ENCODE measurements around the gene DISP2.

Gene DISP2

GRCh38 chr15:40392986-40393948, 35.2 kb downstream of the DISP2 start:
- DNase-seq: no peak

GRCh38 chr15:40397688-40398412, 39.8 kb downstream of the DISP2 start:
- DNase-seq: no peak

GRCh38 chr15:40398413-40398873, 40.4 kb downstream of the DISP2 start:
- DNase-seq: no peak

DNA sequence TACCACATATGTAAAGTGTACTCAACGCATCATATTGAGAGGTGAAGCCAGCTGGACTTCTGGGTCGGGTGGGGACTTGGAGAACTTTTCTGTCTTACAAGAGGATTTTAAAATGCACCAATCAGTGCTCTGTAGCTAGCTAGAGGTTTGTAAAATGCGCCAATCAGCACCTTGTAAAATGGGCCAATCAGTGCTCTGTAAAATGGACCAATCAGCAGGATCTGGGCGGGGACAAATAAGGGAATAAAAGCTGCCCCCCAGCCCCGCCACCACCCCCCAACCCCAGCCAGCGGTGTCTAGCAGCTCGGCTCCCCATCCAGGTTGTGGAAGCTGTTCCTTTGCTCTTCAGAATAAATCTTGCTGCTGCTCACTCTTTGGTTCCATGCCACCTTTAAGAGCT, 41.4 kb downstream of the DISP2 start:
- DNase-seq: no peak

DNA sequence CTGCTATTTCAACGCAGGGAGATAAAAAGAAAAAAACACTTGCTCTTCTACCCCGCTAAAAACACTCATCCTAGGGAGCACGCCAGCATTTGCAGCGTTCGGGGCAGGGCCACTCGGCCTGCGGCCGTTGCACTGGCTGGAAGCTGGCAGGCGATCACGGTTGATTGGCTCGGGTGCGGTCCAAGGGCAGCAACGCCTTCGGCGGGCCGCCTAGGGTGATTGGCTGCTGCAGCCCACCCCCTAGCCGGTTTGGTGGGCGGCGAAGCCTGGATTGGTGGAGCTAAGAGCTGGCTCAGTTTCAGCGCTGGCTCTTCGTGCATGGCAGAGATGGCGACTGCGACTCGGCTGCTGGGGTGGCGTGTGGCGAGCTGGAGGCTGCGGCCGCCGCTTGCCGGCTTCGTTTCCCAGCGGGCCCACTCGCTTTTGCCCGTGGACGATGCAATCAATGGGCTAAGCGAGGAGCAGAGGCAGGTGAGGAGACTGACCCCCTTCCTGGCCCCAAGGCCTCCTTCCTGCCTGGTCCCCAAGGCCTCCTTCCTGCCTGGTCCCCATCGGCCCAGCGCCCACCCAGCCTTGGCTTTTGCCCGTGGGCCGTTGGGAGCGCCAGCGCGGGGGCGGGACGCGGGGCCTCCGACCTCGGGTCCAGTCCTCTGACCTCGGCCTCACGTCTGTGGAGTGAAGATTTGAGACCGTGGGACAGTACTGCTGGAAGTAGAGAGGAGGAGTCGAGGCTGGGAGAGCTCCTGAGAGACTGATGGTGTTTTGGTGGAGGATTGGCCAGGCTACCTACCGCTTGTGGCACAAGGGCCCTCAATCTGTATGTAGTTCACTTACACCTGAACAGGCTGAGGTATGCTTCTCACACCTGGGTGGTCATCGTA, 47.7 kb downstream of the DISP2 start, which contains the start of gene IVD:
Gene IVD (plus strand): TSS at position 295 of the 881 bp plus-strand sequence. CDS start 33 bp downstream, at position 328.
- peak; percentile 90 for DNase-seq

DNA sequence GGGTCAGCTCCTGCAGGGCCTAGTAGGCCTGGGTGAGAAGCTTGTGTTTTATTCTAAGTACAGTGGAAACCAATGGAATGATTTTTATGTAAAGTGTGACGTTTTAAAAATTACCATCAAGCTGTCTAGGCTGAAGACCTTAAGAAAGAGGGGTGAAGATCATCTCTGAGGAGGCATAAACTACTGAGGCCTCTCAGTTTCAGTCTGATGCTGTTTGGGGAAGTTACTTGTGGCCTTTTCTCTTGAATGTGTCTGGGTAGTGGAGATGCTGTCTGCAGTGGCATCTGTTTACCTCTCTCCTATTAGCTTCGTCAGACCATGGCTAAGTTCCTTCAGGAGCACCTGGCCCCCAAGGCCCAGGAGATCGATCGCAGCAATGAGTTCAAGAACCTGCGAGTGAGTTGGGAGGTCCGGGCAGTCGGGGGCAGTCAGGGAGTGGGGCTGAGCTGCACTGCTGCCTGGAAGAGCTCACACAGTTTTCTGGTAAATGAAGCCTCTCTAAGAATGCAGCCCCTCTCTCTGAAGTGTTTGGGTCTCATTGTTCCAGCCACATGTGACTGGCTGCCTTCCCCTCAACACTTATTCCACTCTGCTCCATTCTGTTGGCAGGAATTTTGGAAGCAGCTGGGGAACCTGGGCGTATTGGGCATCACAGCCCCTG, 49.4 kb downstream of the DISP2 start:
- DNase-seq: no peak

DNA sequence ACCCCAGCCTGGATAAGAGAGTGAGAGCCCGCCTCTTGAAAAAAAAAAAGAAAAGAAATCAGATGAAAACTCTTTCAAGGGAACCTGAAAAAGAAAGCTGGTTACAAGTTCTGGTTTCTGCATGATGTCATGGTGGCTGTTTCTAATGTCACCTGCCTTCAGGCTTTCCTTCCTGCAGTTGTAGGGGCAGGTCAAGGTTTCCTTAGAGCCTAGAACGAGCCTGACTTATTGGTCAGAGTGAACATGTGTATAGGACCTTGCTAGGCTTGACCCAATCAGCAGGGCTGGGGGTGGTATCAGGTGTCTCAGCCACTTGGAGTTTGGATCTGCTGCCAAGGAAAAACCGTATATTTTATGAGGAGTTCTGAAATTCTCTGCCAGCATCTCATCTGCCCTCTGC, 51.3 kb downstream of the DISP2 start:
- no peak for DNase-seq

- DNase-seq: no peak
These were observed 52.5 kb downstream of the DISP2 start for GRCh38 chr15:40410476-40410875.

DNA sequence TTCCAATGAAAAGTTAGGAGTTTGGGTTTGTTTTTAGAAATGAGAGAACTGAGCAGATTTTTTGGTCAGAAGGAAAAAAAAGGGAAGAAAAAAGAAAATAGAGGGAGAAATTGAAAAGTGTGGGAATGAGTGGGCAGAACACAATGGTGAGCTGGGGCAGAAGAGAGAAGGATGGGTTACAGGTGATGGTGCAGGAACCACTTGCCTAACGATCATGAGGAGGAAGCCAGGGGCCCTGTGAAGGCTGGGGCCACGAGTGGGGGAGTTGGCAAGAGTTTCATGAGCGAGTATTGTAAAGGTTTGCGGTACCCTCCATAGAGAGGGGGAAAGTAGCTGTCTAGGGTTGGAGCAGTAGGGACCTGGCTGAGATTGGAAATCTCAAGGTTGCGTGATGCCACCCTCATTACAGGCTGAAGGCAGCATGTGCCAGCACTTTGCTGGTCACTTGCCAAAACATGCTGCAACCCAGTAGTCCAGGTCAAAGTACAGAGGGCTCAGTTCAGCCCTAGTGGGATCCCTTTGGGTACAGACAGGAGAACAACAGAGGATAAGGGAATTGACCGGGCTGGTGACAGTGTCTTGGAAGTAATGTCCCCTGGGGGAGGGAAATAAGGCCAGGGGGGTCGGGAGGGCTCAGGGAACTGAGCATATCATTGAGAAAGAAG, 54.2 kb downstream of the DISP2 start:
- no peak for DNase-seq

DNA sequence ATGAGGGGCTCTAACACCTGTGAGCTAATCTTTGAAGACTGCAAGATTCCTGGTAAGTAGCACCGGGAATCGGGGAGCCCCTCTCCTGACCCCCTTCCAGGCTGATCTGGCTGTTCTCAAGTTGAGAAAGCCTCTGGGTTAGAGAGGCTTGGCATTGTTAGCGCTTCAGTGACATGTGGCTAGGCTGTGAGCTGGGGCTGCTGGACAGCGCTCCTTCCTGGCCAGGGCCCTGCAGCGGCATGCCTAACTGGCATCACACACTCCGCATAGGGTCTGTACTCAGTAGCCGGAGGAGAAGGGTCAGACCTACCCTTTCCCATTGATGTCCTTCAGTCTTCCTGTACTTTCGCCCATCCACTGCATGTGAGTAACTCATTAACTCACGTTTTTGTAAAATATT, 55.0 kb downstream of the DISP2 start:
- no peak for DNase-seq

- DNase-seq: no peak
These were observed 56.8 kb downstream of the DISP2 start for GRCh38 chr15:40414816-40415215.

DNA sequence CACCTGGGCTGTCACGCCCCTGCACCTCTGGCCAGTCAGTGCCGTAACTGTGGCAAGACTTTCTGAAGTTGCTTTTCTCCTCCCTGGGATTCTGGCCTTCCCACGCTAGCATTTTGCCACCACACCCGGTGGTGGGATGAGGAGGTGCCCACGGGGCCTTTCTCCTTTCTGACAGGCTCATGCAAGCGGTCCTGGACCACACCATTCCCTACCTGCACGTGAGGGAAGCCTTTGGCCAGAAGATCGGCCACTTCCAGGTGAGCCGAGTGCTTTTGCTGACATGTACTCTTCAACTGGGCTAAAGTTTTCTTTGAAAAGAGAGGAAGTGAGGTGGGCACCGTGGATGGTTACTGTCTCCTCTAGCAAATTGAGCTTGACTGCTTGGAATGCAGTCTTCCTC, 57.2 kb downstream of the DISP2 start:
- DNase-seq: no peak

GRCh38 chr15:40416056-40416455, 58.0 kb downstream of the DISP2 start:
- no peak for DNase-seq

- no peak for DNase-seq
These were observed 60.1 kb downstream of the DISP2 start for GRCh38 chr15:40418126-40418525.

DNA sequence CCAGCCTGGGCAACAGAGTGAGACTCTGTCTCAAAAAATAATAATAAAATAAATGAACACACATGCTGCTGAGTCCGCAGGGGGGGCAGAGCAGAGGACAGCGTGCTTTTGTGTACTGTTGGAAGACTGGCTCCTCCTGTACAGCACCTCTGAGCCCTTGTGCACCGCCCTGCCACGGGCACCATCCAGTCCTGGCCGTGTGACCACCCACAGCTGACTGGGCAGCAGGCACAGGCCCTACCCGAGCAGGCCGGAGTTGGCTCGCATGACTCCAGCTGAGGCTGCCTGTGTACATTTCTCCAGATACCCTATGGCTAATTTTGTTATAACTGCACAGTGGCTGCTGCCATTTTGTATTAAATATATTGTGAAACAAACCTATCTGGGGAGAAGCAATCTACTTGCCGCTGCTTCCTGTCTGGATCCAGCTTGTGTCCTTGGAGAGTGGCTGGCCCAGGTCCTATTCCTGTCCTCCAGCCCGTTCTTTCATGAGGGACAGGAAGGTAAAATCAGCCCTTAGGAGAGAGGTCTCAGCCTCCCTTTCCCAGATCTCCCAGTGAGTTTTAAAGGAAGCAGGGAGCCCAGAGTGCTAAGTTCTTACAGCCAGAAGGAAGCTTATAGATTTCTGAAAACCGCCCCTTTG, 62.2 kb downstream of the DISP2 start:
- DNase-seq: no peak

DNA sequence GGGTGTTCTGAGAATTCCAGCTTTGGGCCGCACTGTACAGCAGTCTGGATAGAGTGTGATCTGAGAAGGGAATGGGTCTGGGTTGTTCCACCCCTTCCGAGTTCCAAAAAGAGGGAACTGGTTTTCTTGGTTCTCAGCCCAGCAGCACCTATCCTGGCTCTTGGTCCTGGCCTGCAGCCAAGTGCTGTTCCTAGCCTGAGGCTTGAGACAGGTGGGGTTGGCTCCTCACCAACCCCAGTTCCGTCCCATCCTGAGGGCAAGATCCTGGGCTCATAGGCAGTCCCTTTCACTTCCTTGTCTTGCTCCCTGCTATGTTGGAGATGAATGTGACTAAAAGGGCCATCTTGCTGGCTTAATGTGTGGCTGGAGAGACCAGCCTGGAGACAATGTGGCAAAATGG, 62.8 kb downstream of the DISP2 start:
- DNase-seq: no peak

DNA sequence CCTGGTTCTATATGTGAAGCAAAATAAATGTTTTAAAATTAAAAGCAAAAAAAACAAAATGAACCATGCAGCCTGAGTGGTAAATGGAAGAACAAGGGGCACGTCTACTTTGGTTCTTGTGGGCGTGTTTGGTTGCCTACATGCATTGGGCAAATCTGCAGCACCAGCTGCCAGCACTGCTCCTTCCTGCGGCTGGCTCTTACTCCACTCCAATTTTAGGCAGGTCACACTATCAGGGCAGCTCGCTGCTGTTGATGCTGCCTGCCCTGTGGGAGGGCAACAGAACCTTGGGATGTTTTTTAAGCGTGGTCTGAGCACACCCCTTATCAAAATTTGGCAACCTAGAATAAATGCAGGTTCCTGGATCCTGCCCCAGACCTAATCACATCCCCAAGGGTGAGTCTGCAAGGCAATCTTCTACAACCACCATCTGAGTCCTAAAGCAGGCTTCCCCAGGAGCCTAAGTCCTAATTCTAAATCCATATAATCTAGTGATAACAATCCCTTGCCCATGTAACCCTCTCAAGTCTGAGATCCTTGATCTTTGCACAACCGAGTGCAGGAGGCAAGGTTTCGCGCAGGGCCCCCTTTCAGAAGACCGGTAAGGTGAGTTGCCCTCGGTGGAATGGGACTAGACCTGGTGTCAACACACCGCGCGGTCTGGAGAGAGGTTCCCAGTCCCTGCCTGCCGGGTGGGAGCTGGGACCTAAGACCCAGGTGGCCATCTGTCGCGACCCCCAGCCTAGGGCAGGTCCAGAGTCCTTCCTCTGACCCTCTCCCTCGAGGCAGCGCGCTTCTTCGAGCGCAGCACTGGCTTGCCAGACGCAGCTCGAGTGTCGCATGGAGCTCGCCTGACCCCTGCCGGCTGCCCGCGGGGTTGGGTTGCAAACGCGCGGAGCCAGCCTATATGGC, 63.5 kb downstream of the DISP2 start:
- peak; percentile 26 for DNase-seq

- DNase-seq: no peak
These were observed 66.6 kb downstream of the DISP2 start for GRCh38 chr15:40424483-40425115.

GRCh38 chr15:40425681-40426080, 67.7 kb downstream of the DISP2 start:
- DNase-seq: no peak

DNA sequence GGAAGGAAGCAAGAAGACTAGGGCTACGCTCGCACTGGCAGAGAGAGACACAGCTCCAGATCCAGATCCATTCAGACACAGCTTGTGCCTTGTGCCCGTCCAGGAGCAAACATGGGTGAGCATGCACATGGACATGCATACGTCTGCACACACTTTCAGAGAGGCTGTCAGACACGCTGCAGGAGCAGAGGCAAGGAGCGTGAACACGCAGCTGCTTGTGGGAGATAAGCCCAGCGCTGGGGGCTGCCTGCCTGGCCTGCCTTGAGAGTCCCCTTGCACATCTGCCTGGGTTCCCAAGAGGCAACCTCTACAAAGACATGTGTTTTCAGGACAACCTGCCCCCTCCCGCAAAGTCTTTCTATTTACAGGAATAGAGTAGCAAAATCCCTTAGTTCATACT, 69.2 kb downstream of the DISP2 start:
- no peak for DNase-seq

All from NCI-H1092 treated with DMSO at 0.1 percent for 48 hours (cell line).